Inferior parietal cortex (tissue), 1 donor: ENCODE results near the gene OR6S1.
"Not testable (repeated sequence)": the region's sequence is repeated elsewhere in the genome, so short reads cannot be mapped to it uniquely, and the experiment has no call there.

Experiments used
- DNase-seq: peaks from one replicate; pipeline ENCODE4 v3.0.0-alpha.2; 2016; ENCODE audit errors: extremely low spot score

The OR6S1 gene

DNA sequence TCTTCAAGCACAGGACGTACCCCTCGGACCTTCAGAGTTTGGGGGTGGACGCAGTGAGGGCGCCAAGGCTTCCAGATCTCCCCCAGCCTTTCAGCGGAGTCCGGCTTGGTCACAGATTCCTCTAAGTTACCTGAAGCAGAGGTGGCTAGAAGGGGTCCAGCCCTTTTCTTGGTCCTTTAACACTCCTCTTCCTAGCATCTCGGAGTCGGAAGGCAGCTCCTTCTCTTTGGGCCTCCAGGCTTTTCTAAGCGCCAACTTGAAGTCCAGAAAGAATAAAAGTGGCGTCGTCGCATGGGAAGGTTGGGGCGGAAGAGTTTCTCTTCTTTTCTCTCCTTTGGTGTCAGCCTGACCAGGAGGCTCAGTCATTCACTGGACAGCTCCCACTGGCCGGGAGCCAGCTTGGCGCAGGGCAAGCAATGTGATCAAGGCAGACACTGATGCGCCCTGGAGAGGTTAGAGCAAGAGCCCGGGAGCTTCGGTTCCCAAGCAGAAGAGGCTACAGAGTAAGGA lies 9.6 kb downstream of the OR6S1 start:
- peak; percentile 15 for DNase-seq

DNA sequence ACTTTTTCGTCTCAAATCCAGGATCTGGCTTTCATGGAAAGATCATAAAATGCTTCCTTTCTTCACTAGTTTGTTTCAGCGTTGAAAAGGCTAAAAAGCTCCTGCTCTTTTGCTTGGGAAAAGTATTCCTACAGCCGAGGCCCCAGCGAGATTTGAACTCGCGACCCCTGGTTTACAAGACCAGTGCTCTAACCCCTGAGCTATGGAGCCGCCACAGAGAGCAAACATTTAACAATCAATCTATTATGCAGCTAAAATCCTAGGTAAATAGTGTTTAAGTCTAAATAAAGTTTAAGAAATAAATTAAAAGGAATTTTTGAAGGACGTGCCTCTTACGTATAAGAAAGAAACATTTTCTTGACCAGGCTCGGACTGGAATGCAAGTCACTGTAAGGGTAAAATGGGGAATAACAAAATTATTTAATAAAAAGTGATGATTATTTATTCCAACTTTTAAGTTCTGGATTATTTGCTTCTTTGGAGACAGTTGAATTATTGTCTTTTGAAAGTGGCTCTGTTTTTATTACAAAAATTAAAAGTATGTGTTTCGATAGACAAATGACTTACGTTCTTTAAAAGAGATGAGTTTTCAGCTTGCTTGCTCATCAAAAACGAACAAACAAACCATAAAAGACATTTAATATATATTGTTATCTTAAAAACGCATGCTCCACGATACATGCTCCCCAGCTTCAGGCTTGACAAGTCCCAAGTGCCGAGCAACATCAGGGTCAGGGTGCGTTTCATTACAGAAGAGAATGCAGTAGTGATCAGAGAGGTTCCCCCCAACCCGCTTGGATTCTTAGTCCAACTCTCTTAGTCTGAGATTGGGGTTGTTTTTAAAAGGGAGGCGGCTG lies 10.2 kb downstream of the OR6S1 start:
- peak; percentile 53 for DNase-seq

GRCh38 chr14:20630340-20631022 lies 11.0 kb downstream of the OR6S1 start:
- peak; percentile 40 for DNase-seq

GRCh38 chr14:20628063-20628854 lies 13.2 kb downstream of the OR6S1 start:
- no peak for DNase-seq

DNA sequence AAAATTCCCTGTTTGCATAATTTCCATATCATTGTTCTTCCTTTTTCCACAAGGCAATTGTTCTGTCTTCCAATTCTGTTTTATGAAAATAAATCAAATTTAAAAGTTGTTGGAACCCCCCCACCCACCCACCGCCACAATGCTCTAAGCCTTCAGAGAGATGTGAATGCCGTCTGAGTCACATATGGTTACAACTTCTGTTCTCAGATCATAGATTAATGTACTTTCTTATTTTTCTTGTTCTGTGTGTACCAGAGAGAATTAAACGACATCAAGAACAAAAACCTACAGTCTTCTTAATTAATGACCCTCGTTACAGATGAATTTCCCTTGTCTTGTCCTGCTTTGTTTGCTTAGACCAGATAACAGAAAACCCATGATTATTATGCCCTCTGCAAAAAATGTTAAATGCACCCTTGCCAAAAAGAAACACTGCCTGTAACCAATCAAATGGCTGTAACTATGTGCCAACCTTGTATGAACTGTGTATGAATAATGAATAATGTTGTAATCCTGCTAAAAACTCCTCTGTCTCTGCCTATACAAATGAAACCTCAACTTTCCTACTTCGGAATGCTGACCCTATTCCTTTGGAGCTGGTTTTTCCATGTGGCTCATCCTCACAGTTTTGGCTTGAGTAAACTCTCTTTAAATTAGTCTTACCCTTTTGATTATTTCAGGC lies 14.0 kb downstream of the OR6S1 start:
- no peak for DNase-seq

DNA sequence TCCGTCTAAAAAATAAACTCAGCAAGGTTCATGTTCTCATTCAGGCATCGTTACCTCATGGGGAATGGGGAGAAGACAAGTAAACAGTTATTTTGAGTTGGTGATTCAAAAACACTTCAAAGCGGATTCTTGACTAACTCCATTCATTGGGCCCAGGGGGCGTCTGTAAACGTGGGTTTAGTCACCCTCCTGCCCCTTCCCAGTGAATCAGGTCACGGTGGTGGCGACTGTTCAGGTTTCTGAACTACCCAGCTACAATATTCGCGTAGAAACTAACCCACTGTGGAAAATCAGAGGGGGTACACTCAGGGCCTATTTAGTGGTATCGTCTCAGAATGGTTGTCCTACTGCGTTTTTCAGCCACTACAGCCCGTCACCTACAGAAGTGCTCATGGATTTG lies 15.2 kb downstream of the OR6S1 start:
- no peak for DNase-seq

- DNase-seq, result peak; percentile 4
Measured at GRCh38 chr14:20624495-20625070, 16.9 kb downstream of the OR6S1 start.

- DNase-seq, result no peak
Measured at GRCh38 chr14:20623798-20624197, 17.7 kb downstream of the OR6S1 start.

GRCh38 chr14:20622816-20623291 lies 18.6 kb downstream of the OR6S1 start:
- DNase-seq, result no peak

DNA sequence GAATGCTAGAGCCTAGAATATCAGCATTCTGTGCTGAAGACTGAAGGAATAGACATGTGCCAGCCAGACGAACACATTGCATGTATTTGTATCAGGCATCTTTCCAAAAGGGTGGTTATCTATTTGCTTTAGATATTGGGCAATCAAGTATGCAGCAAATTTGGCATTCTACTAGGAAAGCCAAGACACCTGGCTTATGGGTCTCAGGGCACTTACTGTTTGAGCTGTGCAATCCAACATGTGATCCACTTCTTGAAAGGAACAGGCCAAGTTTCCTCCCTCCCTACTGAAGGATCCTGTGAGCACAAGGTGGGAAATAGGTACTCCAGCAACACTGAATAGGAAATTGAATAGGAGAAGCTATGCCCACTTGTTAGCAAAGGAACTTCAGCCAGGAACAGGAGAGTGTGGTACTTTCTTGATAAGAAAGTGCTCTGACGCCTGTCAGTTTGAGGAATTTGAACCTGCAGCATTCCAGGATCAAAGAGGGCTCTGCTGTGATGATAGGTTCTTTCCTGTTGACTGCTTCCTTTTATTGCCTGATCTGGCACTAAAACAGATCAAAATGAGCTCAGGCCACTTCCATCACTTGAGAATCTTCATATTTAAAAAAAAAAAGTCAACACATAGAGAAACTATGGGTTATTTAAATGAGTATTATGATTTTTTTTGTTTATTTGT lies 20.6 kb downstream of the OR6S1 start:
- no peak for DNase-seq

- not testable (repeated sequence) for DNase-seq
Measured at GRCh38 chr14:20619688-20620087, 21.8 kb downstream of the OR6S1 start.

DNA sequence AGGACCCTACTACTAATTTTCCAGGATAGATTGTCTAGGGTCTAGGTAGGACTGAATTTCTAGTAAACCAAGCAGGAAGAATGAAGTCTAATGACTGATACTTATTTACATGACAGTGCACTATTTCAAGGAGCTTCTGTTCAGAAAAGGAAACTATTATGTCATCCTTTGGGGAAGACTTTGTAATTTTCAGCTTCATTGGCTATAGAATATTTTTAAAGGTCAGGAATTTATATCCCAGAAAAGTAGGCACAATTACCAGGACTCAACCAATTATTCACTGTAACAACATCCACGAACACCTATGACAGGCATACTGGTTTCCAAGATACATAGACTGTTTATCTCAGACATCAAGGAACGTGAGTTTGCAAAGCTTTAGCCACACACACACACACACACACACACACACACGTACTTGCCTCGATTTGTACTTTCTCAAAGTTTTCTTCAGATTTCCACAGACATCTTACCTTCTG lies 23.2 kb downstream of the OR6S1 start:
- no peak for DNase-seq

- DNase-seq, result no peak
Measured at GRCh38 chr14:20617138-20618003, 24.1 kb downstream of the OR6S1 start.

DNA sequence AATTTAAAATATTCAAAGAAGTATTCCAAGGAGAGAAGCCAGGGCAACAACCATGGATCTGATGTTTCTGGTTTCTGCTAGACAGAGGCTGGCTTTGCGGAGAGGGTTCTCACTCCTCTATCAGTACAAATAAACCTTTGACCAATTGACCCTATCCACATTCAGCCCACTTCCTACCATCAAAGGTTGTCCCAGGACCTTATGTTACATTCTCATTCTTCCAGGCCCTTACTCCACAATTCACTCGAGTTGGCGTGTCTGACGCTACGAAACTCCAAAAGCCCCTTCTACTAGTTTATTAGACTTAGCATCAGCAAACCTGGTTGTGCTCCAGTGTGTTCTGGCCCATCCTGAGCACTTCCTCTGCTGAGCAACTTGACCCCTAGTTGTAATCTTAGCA lies 25.5 kb downstream of the OR6S1 start:
- DNase-seq, result no peak

DNA sequence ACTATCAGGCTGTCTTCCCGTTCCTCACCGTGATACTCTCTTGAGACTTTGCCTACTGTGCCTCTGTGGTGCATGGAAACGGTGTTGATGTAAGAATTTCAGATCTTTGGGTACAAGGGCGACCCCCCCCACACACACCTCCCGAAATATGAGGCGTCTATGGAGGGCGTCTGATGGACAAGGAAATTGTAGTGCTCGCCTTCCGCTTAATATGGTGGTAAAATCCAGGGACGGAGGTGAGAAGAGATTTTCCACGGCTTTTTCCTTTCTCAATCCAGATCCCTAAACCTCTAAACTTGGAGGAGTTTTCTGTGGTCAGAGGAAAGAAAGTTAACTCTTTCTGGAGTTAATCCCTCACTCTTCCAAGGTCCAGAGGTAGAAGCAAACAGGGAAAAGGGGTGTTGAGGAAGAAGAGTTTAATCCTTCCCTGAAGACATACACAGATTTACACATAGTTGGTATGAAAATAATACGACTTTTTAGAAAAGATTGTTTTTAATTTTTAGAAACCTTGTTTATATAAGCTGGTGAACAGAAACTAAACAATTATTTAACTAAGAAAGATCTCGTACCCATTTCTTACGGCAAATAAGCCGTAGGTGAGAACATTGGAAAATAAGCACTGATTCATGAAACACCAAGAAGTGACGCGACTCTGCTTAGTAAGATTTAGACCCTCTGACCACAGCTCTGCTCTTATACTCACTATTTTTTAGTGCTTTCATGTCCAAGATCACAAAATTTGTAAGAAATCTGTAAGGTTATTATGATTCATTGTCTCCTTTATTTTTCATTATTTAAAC lies 27.3 kb downstream of the OR6S1 start:
- peak; percentile 15 for DNase-seq

GRCh38 chr14:20613094-20614037 lies 28.1 kb downstream of the OR6S1 start:
- DNase-seq, result peak; percentile 93

DNA sequence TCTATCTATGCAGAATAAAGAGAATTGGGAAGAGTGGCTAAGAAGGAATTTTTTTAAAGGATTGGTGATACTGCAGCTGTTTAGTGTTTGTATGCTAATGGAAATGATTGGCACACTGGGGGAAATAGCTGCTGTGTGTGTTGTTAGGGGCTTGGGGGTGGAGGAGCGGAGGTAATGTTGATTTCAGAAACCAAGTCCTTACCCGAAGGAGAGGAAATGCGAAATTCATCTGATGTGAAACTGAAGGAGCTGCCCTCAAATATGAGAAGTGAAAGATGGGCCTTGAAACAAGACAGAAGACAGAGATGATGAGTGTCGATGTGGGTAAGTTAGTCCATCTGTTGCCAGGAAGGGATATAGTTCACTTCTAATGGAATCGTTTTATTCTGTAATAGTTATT lies 29.1 kb downstream of the OR6S1 start:
- peak; percentile 11 for DNase-seq
